Measurements from ENCODE around the gene ZNF592.

- TF ChIP-seq GABPA (IDR thresholded peaks at IDR 0.05; ENCODE audit: low read depth) (no peak), CTCF (IDR thresholded peaks at IDR 0.05; ENCODE audit: insufficient read depth, low read length) (no peak), POLR2AphosphoS5 (IDR thresholded peaks at IDR 0.05; ENCODE audit: low read depth) (no peak), REST (IDR thresholded peaks at IDR 0.05; ENCODE audit: insufficient replicate concordance, low read depth) (no peak), SPI1 (IDR thresholded peaks at IDR 0.05; ENCODE audit: borderline replicate concordance, low read depth) (no peak)
Observed at GRCh38 chr15:84721371-84721770, 27.0 kb upstream of the ZNF592 start.

Data from HL-60 (cell line).